HEK293 (cell line): ENCODE data around the gene SLC6A6.

Experiments used
- GLI2 ChIP-seq: fragments of 450-650 bp; formaldehyde crosslinking; IDR thresholded peaks from 2 replicates; pipeline ENCODE4; 2017; ENCODE audit warnings: missing biosample characterization, missing genetic modification characterization, low read depth, borderline replicate concordance
- KLF7 ChIP-seq: fragments of 450-650 bp; formaldehyde crosslinking; IDR thresholded peaks from 2 replicates; pipeline ENCODE4 v1.5.1; 2016; ENCODE audit warnings: missing biosample characterization, missing genetic modification characterization, borderline replicate concordance
- PATZ1 ChIP-seq: fragments of 450-650 bp; formaldehyde crosslinking; IDR thresholded peaks from 2 replicates; pipeline ENCODE4 v1.5.1; 2016; ENCODE audit warnings: missing biosample characterization, missing genetic modification characterization
- PRDM1 ChIP-seq: fragments of 450-650 bp; formaldehyde crosslinking; IDR thresholded peaks from 2 replicates; pipeline ENCODE4; 2016; ENCODE audit warnings: missing biosample characterization, missing genetic modification characterization
- RBAK ChIP-seq: fragments of 450-650 bp; formaldehyde crosslinking; IDR thresholded peaks from 2 replicates; pipeline ENCODE4 v1.5.1; 2016; ENCODE audit warnings: missing biosample characterization, missing genetic modification characterization
- SP3 ChIP-seq: fragments of 450-650 bp; formaldehyde crosslinking; IDR thresholded peaks from 2 replicates; pipeline ENCODE4 v1.5.1; 2016; ENCODE audit warnings: missing biosample characterization, missing genetic modification characterization
- ZBTB26 ChIP-seq: fragments of 450-650 bp; formaldehyde crosslinking; optimal IDR thresholded peaks from 2 replicates; pipeline ENCODE3; 2016; ENCODE audit warnings: missing biosample characterization, mild to moderate bottlenecking, missing genetic modification characterization
- ZIC2 ChIP-seq: fragments of 450-650 bp; formaldehyde crosslinking; IDR thresholded peaks from 2 replicates; pipeline ENCODE4 v1.5.1; 2016; ENCODE audit warnings: missing biosample characterization, missing genetic modification characterization
- ZNF146 ChIP-seq: fragments of 450-650 bp; formaldehyde crosslinking; IDR thresholded peaks from 2 replicates; pipeline ENCODE4 v1.5.1; 2016; ENCODE audit warnings: missing biosample characterization, missing genetic modification characterization
- ZNF175 ChIP-seq: fragments of 450-650 bp; formaldehyde crosslinking; IDR thresholded peaks from 2 replicates; pipeline ENCODE4 v1.5.1; 2016; ENCODE audit warnings: missing biosample characterization, missing genetic modification characterization
- ZNF23 ChIP-seq: fragments of 450-650 bp; formaldehyde crosslinking; IDR thresholded peaks from 2 replicates; pipeline ENCODE4 v1.5.1; 2016; ENCODE audit warnings: missing biosample characterization, missing genetic modification characterization, borderline replicate concordance
- ZNF248 ChIP-seq: fragments of 450-650 bp; formaldehyde crosslinking; IDR thresholded peaks from 2 replicates; pipeline ENCODE4 v1.5.1; 2017; ENCODE audit warnings: missing biosample characterization, missing genetic modification characterization
- ZNF26 ChIP-seq: fragments of 450-650 bp; formaldehyde crosslinking; IDR thresholded peaks from 2 replicates; pipeline ENCODE4 v1.5.1; 2016; ENCODE audit warnings: missing biosample characterization, missing genetic modification characterization
- ZNF398 ChIP-seq: fragments of 450-650 bp; formaldehyde crosslinking; IDR thresholded peaks from 2 replicates; pipeline ENCODE4 v1.5.1; 2017; ENCODE audit warnings: missing biosample characterization, missing genetic modification characterization
- ZNF518A ChIP-seq: fragments of 450-650 bp; formaldehyde crosslinking; conservative IDR thresholded peaks from 2 replicates; pipeline ENCODE4 v1.5.1; 2016; ENCODE audit warnings: low read depth, missing biosample characterization, missing genetic modification characterization
- ZNF521 ChIP-seq: fragments of 450-650 bp; formaldehyde crosslinking; IDR thresholded peaks from 2 replicates; pipeline ENCODE4 v1.5.1; 2017; ENCODE audit warnings: missing biosample characterization, mild to moderate bottlenecking, missing genetic modification characterization
- ZNF549 ChIP-seq: fragments of 450-650 bp; IDR thresholded peaks from 2 replicates; pipeline ENCODE4 v1.5.1; 2018; ENCODE audit warnings: missing biosample characterization, missing genetic modification characterization, mild to moderate bottlenecking, inconsistent platforms, moderate library complexity
- ZNF561 ChIP-seq: fragments of 450-650 bp; IDR thresholded peaks from 2 replicates; pipeline ENCODE4 v1.5.1; 2018; ENCODE audit warnings: missing biosample characterization, missing genetic modification characterization, borderline replicate concordance
- ZNF580 ChIP-seq: fragments of 450-650 bp; formaldehyde crosslinking; IDR thresholded peaks from 2 replicates; pipeline ENCODE4 v1.5.1; 2016; ENCODE audit warnings: missing biosample characterization, missing genetic modification characterization
- ZNF610 ChIP-seq: fragments of 450-650 bp; formaldehyde crosslinking; IDR thresholded peaks from 2 replicates; pipeline ENCODE4 v1.5.1; 2016; ENCODE audit warnings: missing biosample characterization, missing genetic modification characterization, borderline replicate concordance
- ZNF621 ChIP-seq: fragments of 450-650 bp; formaldehyde crosslinking; IDR thresholded peaks from 2 replicates; pipeline ENCODE4 v1.5.1; 2017; ENCODE audit warnings: missing biosample characterization, missing genetic modification characterization
- ZNF639 ChIP-seq: fragments of 450-650 bp; formaldehyde crosslinking; IDR thresholded peaks from 2 replicates; pipeline ENCODE4 v1.5.1; 2016; ENCODE audit warnings: missing biosample characterization, missing genetic modification characterization
- ZNF701 ChIP-seq: fragments of 450-650 bp; formaldehyde crosslinking; IDR thresholded peaks from 2 replicates; pipeline ENCODE4 v1.5.1; 2016; ENCODE audit warnings: missing biosample characterization, missing genetic modification characterization
- ZNF837 ChIP-seq: fragments of 450-650 bp; formaldehyde crosslinking; IDR thresholded peaks from 2 replicates; pipeline ENCODE4 v1.5.1; 2016; ENCODE audit warnings: missing biosample characterization, missing genetic modification characterization
- ZNF843 ChIP-seq: fragments of 450-650 bp; formaldehyde crosslinking; IDR thresholded peaks from 2 replicates; pipeline ENCODE4 v1.5.1; 2016; ENCODE audit warnings: missing biosample characterization, missing genetic modification characterization

SLC6A6 gene

GRCh38 chr3:14439501-14440167 lies 37.2 kb downstream of the SLC6A6 start (continued):
- TF ChIP-seq ZNF518A (tag by site-specific recombination) = 0 out of 2 replicates have a peak, but pooled peaks have one; percentile 32
- peak; percentile 75 for TF ChIP-seq ZNF610 (tag by site-specific recombination)
- TF ChIP-seq SP3 (tag by site-specific recombination) = no peak
- no peak for TF ChIP-seq ZNF621 (tag by site-specific recombination)
- peak; percentile 90 for TF ChIP-seq PATZ1 (tag by site-specific recombination)
- TF ChIP-seq ZNF580 = peak; percentile 67
- TF ChIP-seq ZNF843 (tag by site-specific recombination) = peak; percentile 95
- no peak for TF ChIP-seq ZNF175 (tag by site-specific recombination)
- TF ChIP-seq RBAK = no peak
- TF ChIP-seq ZNF398 (tag by site-specific recombination) = peak; percentile 92
- TF ChIP-seq ZNF561 (tag by site-specific recombination) = peak; percentile 95
- TF ChIP-seq ZNF248 (tag by site-specific recombination) = no peak
- no peak for TF ChIP-seq ZNF549 (tag by site-specific recombination)
- peak; percentile 69; the same call in 1 of the 2 replicates for TF ChIP-seq GLI2 (tag by site-specific recombination)
- peak; percentile 44; the same call in 1 of the 2 replicates for TF ChIP-seq KLF7 (tag by site-specific recombination)
- peak; percentile 40; the same call in 1 of the 2 replicates for TF ChIP-seq ZNF701 (tag by site-specific recombination)
- no peak for TF ChIP-seq ZNF26
- no peak for TF ChIP-seq ZNF23 (tag by site-specific recombination)
- peak; percentile 24 for TF ChIP-seq ZBTB26 (tag by site-specific recombination)
- peak; percentile 100 for TF ChIP-seq ZIC2 (tag by site-specific recombination)
- no peak for TF ChIP-seq PRDM1 (tag by site-specific recombination)
- TF ChIP-seq ZNF521 = no peak
- peak; percentile 69 for TF ChIP-seq ZNF639
- no peak for TF ChIP-seq ZNF837 (tag by site-specific recombination)
- no peak for TF ChIP-seq ZNF146
